Iris pigment epithelial cell (primary cell): ENCODE data around the gene EDC3.

ENCODE experiments used
- DNase-seq: peaks from one replicate; pipeline ENCODE4 v3.0.0-alpha.2; 2011; ENCODE audit warnings: low read depth

EDC3 gene

GRCh38 chr15:74584204-74584603 lies 111.6 kb downstream of the EDC3 start:
- no peak for DNase-seq
